GM12878 (cell line): ENCODE measurements around the gene USP28. TPM values are rescaled to one million over a fixed set of nuclear protein-coding genes. Genes with fewer than 3 reads are reported as not detected.

ENCODE experiments used
- ATAC-seq: fragments of 200-7000 bp; cut with Tn5 transposase; 3 replicates; pipeline ENCODE4 v1.9.1; 2020; ENCODE audit warnings: mild to moderate bottlenecking, moderate library complexity
- BruUV-seq: library from RNA; stranded (reverse); fragments of 400-500 nt; replicated peaks from 2 replicates; lab custom pipeline; 2021; lab: Mats Ljungman, UMichigan
- CTCF ChIA-PET: fragments of 300-600 bp; sonication (Branson Sonifier 250); formaldehyde crosslinking; extraction: SDS; loops from one replicate; lab custom pipeline; 2021; ENCODE audit warnings: inconsistent platforms; lab: Yijun Ruan, JAX
- POLR2A ChIA-PET: fragments of 350-600 bp; formaldehyde crosslinking; extraction: SDS; loops from one replicate; lab custom pipeline; 2021; ENCODE audit warnings: inconsistent platforms; lab: Charles Lee
- RAD21 ChIA-PET: fragments of 300-600 bp; sonication (Branson Sonifier 250); formaldehyde crosslinking; loops from one replicate; lab custom pipeline; 2023; ENCODE audit warnings: antibody characterized with exemption; ENCODE audit not compliant: unreplicated experiment; lab: Charles Lee
- SMC1A ChIA-PET: fragments of 300-600 bp; sonication (Branson Sonifier 250); formaldehyde crosslinking; loops from one replicate; lab custom pipeline; 2023; ENCODE audit not compliant: unreplicated experiment, uncharacterized antibody; lab: Charles Lee
- DNase-seq: peaks from one replicate; pipeline ENCODE4 v3.0.0-alpha.2; 2011; ENCODE audit warnings: low read depth, low spot score
- FAIRE-seq: peaks from 3 replicates; lab custom pipeline; 2011; peaks lifted over from hg19 to GRCh38; lab: Jason Lieb, UNC
- H2AFZ ChIP-seq: 2 replicates; pipeline ENCODE4 v1.6.0; 2011; ENCODE audit warnings: low read depth, low read length, control low read depth; ENCODE audit not compliant: control insufficient read depth
- H3K27ac ChIP-seq: 2 replicates; pipeline ENCODE4 v1.5.1; 2011; ENCODE audit warnings: control low read depth; ENCODE audit not compliant: control insufficient read depth, insufficient read depth
- H3K27me3 ChIP-seq, 2 experiments: replicated peaks in 1 of 2; 2 replicates each; pipeline versions ENCODE4 v1.6.0 to v1.6.1; 2011; ENCODE audit warnings: low read length in 1 of 2; ENCODE audit not compliant: control insufficient read depth in 2 of 2, insufficient read depth in 2 of 2
- H3K36me3 ChIP-seq, 2 experiments: 2 replicates each; pipeline ENCODE4 v1.5.1; 2011; ENCODE audit warnings: low read length in 1 of 2; ENCODE audit not compliant: control insufficient read depth in 2 of 2, insufficient read depth in 2 of 2
- H3K4me1 ChIP-seq: 2 replicates; pipeline ENCODE4 v1.6.1; 2011; ENCODE audit warnings: mild to moderate bottlenecking, low read length, moderate library complexity, mixed read lengths; ENCODE audit not compliant: control insufficient read depth, insufficient read depth
- H3K4me2 ChIP-seq: 2 replicates; pipeline ENCODE4 v1.6.0; 2011; ENCODE audit warnings: control low read depth; ENCODE audit not compliant: control insufficient read depth, insufficient read depth
- H3K4me3 ChIP-seq: fragments of 200-600 bp; sonication (generic); 2 replicates; pipeline ENCODE4 v1.5.1; 2016
- H3K79me2 ChIP-seq: 2 replicates; pipeline ENCODE4 v1.6.0; 2011; ENCODE audit warnings: low read length; ENCODE audit not compliant: control insufficient read depth, insufficient read depth
- H3K9ac ChIP-seq: 2 replicates; pipeline ENCODE4 v1.8.0; 2011; ENCODE audit warnings: low read length, control low read depth, mixed read lengths; ENCODE audit not compliant: control insufficient read depth, insufficient read depth
- H3K9me3 ChIP-seq: replicated peaks from 3 replicates; pipeline ENCODE4 v1.5.1; 2011; ENCODE audit warnings: mild to moderate bottlenecking, low read length; ENCODE audit not compliant: control insufficient read depth, insufficient read depth
- H4K20me1 ChIP-seq: 2 replicates; pipeline ENCODE4 v1.6.0; 2011; ENCODE audit not compliant: control insufficient read depth, insufficient read depth
- BRCA1 ChIP-seq: IDR thresholded peaks from 2 replicates; pipeline ENCODE4 v1.6.1; 2011; ENCODE audit warnings: low read depth, low read length, improper control_type of control experiment
- CUX1 ChIP-seq: IDR thresholded peaks from 2 replicates; pipeline ENCODE4 v1.6.1; 2012; ENCODE audit warnings: improper control_type of control experiment, low read depth, low read length; ENCODE audit not compliant: insufficient replicate concordance
- ESRRA ChIP-seq: IDR thresholded peaks from 2 replicates; pipeline ENCODE4 v1.6.1; 2012; ENCODE audit warnings: mild to moderate bottlenecking, low read length, improper control_type of control experiment
- FOXK2 ChIP-seq: fragments of 450-650 bp; IDR thresholded peaks from 2 replicates; pipeline ENCODE4 v1.6.1; 2017; ENCODE audit warnings: mild to moderate bottlenecking, moderate library complexity
- HSF1 ChIP-seq: fragments of 150-350 bp; IDR thresholded peaks from 2 replicates; pipeline ENCODE4 v1.6.1; 2014; ENCODE audit warnings: mild to moderate bottlenecking, low read depth, low read length
- KLF5 ChIP-seq: fragments of 450-650 bp; IDR thresholded peaks from 2 replicates; pipeline ENCODE4 v1.6.1; 2014; ENCODE audit warnings: mild to moderate bottlenecking; ENCODE audit not compliant: partially characterized antibody
- NFXL1 ChIP-seq: fragments of 450-650 bp; IDR thresholded peaks from 2 replicates; pipeline ENCODE4 v1.6.1; 2017; ENCODE audit warnings: antibody characterized with exemption, mild to moderate bottlenecking, borderline replicate concordance
- NFYA ChIP-seq: IDR thresholded peaks from 2 replicates; pipeline ENCODE4 v1.6.1; 2011; ENCODE audit warnings: low read depth, mild to moderate bottlenecking, low read length, improper control_type of control experiment, borderline replicate concordance
- NKRF ChIP-seq: fragments of 450-650 bp; conservative IDR thresholded peaks from 2 replicates; pipeline ENCODE4 v1.6.1; 2017; ENCODE audit warnings: mild to moderate bottlenecking, moderate library complexity
- NR2C1 ChIP-seq: fragments of 450-650 bp; IDR thresholded peaks from 2 replicates; pipeline ENCODE4 v1.6.1; 2017; ENCODE audit warnings: antibody characterized with exemption, mild to moderate bottlenecking, moderate library complexity
- PAX8 ChIP-seq: fragments of 450-650 bp; IDR thresholded peaks from 2 replicates; pipeline ENCODE4 v1.6.1; 2017; ENCODE audit warnings: mild to moderate bottlenecking, moderate library complexity
- RAD21 ChIP-seq: IDR thresholded peaks from 2 replicates; pipeline ENCODE4 v1.6.1; 2011; ENCODE audit warnings: mild to moderate bottlenecking, low read depth, low read length, moderate library complexity; ENCODE audit not compliant: insufficient read depth
- RCOR1 ChIP-seq: conservative IDR thresholded peaks from 2 replicates; pipeline ENCODE4 v1.6.1; 2012; ENCODE audit warnings: low read depth, low read length, improper control_type of control experiment
- SIN3A ChIP-seq: IDR thresholded peaks from 2 replicates; pipeline ENCODE4 v1.6.1; 2012; ENCODE audit warnings: low read depth, low read length, improper control_type of control experiment
- TARDBP ChIP-seq: IDR thresholded peaks from 2 replicates; pipeline ENCODE4 v1.6.1; 2016; ENCODE audit warnings: borderline replicate concordance
- TCF3 ChIP-seq: IDR thresholded peaks from 2 replicates; pipeline ENCODE4 v1.6.1; 2012; ENCODE audit warnings: low read depth, mild to moderate bottlenecking, low read length, borderline replicate concordance; ENCODE audit not compliant: insufficient read depth
- WGBS: methylation state at CpG from one replicate; pipeline ENCODE4 v1.1.6; 2016; ENCODE audit warnings: low lambda C conversion rate; ENCODE audit not compliant: insufficient replicate concordance, insufficient coverage; ENCODE audit errors: missing lambda C conversion rate; 5-methylcytosine and 5-hydroxymethylcytosine counted together
- in situ Hi-C: fragments of 300-500 bp; cut with MboI; formaldehyde crosslinking; loops from 9 replicates; pipeline ENCODE4 v1.14.3; 2018; ENCODE audit warnings: mixed read lengths
- intact Hi-C: fragments of 100-400 bp; cut with micrococcal nuclease; formaldehyde crosslinking; loops from one replicate; pipeline ENCODE4 v1.14.2; 2022; ENCODE audit not compliant: unreplicated experiment
- polyA plus RNA-seq, 11 experiments: library from polyadenylated mRNA; depleted of rRNA in 4 of 11; unstranded in 6 of 11; stranded (reverse) in 5 of 11; fragments of >200 nt; fragmentation: Nextera tagmentation in 4 of 11; fragmentation: Illumina TruSeq in 1 of 11; extraction: Ambion mirVana in 4 of 11; extraction: Trizol in 1 of 11; gene quantifications; 1 replicate in 1 of 11; 2 replicates in 10 of 11; pipeline versions ENCODE4 v1.2.1 to v1.2.3, GENCODE V29; 2011 to 2016; ENCODE audit warnings: inconsistent platforms in 2 of 11, missing spikeins in 2 of 11, low read depth in 1 of 11
- total RNA-seq, 4 experiments: library from RNA; depleted of rRNA in 3 of 4; stranded (reverse); fragments of >200 nt in 3 of 4; fragmentation: Illumina TruSeq in 1 of 4; extraction: Trizol in 1 of 4; gene quantifications; 2 replicates each; pipeline versions ENCODE4 v1.2.1 to v1.2.3, GENCODE V29; 2013 to 2021

Gene USP28
- total and polyA plus RNA-seq, 10 of the 15 experiments (the other 5 are each of a cell fraction or from before 2014, with no cell fraction given) = 2.8 to 60.4 (median 24.1) TPM

GRCh38 chr11:113789675-113790320 is 85.6 kb downstream of the USP28 start:
- Histone ChIP-seq H3K9me3 (no peaks in the 10 kb centered on the region), H3K4me3 (no peak overlapping the region), H3K27ac (no peak overlapping the region), H3K4me2 (no peak overlapping the region), H3K36me3 (no peaks in the 10 kb centered on the region), H3K4me1 (no peaks in the 10 kb centered on the region), H3K27me3 (peaks cover 0 to 3% of the 10 kb centered on the region in 2 experiments; a peak in 1 of 4 replicates), H4K20me1 (no peaks in the 10 kb centered on the region), H3K9ac (no peak overlapping the region), H3K79me2 (no peaks in the 10 kb centered on the region), H2AFZ (no peak overlapping the region)
- DNase-seq (no peak), FAIRE-seq (no peak), ATAC-seq (no peak)
- ChIA-PET SMC1A (no interaction called here), RAD21 (no interaction called here), CTCF (no interaction called here), POLR2A (no interaction called here)
- no TSS peak for BruUV-seq
- WGBS = 81% methylated on average over 28 of the region's 35 CpGs
- intact Hi-C loops (no loop called here), in situ Hi-C loops (no loop called here)
- TF ChIP-seq TARDBP (no peak), HSF1 (no peak), TCF3 (no peak), NFXL1 (no peak), RAD21 (no peak), SIN3A (no peak), FOXK2 (no peak), PAX8 (no peak), NFYA (no peak), CUX1 (no peak), NKRF (no peak), RCOR1 (no peak), KLF5 (no peak), ESRRA (no peak), BRCA1 (no peak), NR2C1 (no peak)
